ENCODE results near the gene FERMT2.
"Not testable (repeated sequence)": the region's sequence is repeated elsewhere in the genome, so short reads cannot be mapped to it uniquely, and the experiment has no call there.

Gene FERMT2

GRCh38 chr14:52875707-52876106, 75.1 kb downstream of the FERMT2 start:
- DNase-seq (ENCODE audit: low read depth), result no peak
- TF ChIP-seq CTCF (IDR thresholded peaks at IDR 0.05; ENCODE audit: low read length, missing control alignments), result no peak
- no peak overlapping the region for H3K4me3 ChIP-seq (replicated peaks; ENCODE audit: low read depth, low read length)

GRCh38 chr14:52874389-52874788, 76.5 kb downstream of the FERMT2 start:
- TF ChIP-seq CTCF (IDR thresholded peaks at IDR 0.05; ENCODE audit: low read length, missing control alignments), result no peak
- no peak overlapping the region for H3K4me3 ChIP-seq (replicated peaks; ENCODE audit: low read depth, low read length)
- DNase-seq (ENCODE audit: low read depth), result no peak

- no peak overlapping the region for H3K4me3 ChIP-seq (replicated peaks; ENCODE audit: low read depth, low read length)
- TF ChIP-seq CTCF (IDR thresholded peaks at IDR 0.05; ENCODE audit: low read length, missing control alignments), result no peak
- peak; percentile 76 for DNase-seq (ENCODE audit: low read depth)
These were observed 77.2 kb downstream of the FERMT2 start for GRCh38 chr14:52873694-52874093.

GRCh38 chr14:52873065-52873464, 77.8 kb downstream of the FERMT2 start:
- no peak for TF ChIP-seq CTCF (IDR thresholded peaks at IDR 0.05; ENCODE audit: low read length, missing control alignments)
- no peak overlapping the region for H3K4me3 ChIP-seq (replicated peaks; ENCODE audit: low read depth, low read length)
- no peak for DNase-seq (ENCODE audit: low read depth)

- no peak overlapping the region for H3K4me3 ChIP-seq (replicated peaks; ENCODE audit: low read depth, low read length)
- no peak for DNase-seq (ENCODE audit: low read depth)
- no peak for TF ChIP-seq CTCF (IDR thresholded peaks at IDR 0.05; ENCODE audit: low read length, missing control alignments)
These were observed 79.2 kb downstream of the FERMT2 start for GRCh38 chr14:52871606-52872005.

- DNase-seq (ENCODE audit: low read depth), result no peak
- TF ChIP-seq CTCF (IDR thresholded peaks at IDR 0.05; ENCODE audit: low read length, missing control alignments), result no peak
- H3K4me3 ChIP-seq (replicated peaks; ENCODE audit: low read depth, low read length), result no peak overlapping the region
These were observed 81.8 kb downstream of the FERMT2 start for GRCh38 chr14:52868911-52869618.

- H3K4me3 ChIP-seq (replicated peaks; ENCODE audit: low read depth, low read length); DNase-seq (ENCODE audit: low read depth): not testable (repeated sequence)
These were observed 86.0 kb downstream of the FERMT2 start for GRCh38 chr14:52864893-52865292.

All from fibroblast of pulmonary artery (primary cell).